H9 (cell line): ENCODE measurements around the gene HHLA2. TPM values are rescaled to one million over a fixed set of nuclear protein-coding genes. Genes with fewer than 3 reads are reported as not detected.
"Not testable (repeated sequence)": the region's sequence is repeated elsewhere in the genome, so short reads cannot be mapped to it uniquely, and the experiment has no call there.

Source experiments
- DNase-seq: peaks from one replicate; pipeline ENCODE4 v3.0.0-alpha.2; 2017
- H2AFZ ChIP-seq: one replicate; pipeline ENCODE4 v1.6.1; 2013; ENCODE audit warnings: mild to moderate bottlenecking, low read length, control low read depth, moderate library complexity
- H2AK5ac ChIP-seq: 2 replicates; pipeline ENCODE4 v1.6.1; 2013; ENCODE audit warnings: low read length, control low read depth, mixed read lengths; ENCODE audit not compliant: insufficient read length
- H2BK120ac ChIP-seq: one replicate; pipeline ENCODE4 v1.6.1; 2013; ENCODE audit warnings: low read depth, mild to moderate bottlenecking, low read length, control low read depth, inconsistent platforms; ENCODE audit not compliant: poor library complexity, severe bottlenecking
- H2BK12ac ChIP-seq: 2 replicates; pipeline ENCODE4 v1.6.1; 2013; ENCODE audit warnings: low read length, control low read depth, mixed read lengths, low read depth; ENCODE audit not compliant: insufficient read length
- H2BK15ac ChIP-seq: 2 replicates; pipeline ENCODE4 v1.6.1; 2013; ENCODE audit warnings: low read depth, low read length, control low read depth
- H2BK20ac ChIP-seq: one replicate; pipeline ENCODE4 v1.6.1; 2013; ENCODE audit warnings: low read depth, mild to moderate bottlenecking, low read length, control low read depth, inconsistent platforms; ENCODE audit not compliant: poor library complexity, severe bottlenecking
- H2BK5ac ChIP-seq: 2 replicates; pipeline ENCODE4 v1.6.1; 2013; ENCODE audit warnings: low read length, control low read depth, mixed read lengths; ENCODE audit not compliant: insufficient read length
- H3K14ac ChIP-seq: 2 replicates; pipeline ENCODE4 v1.6.1; 2013; ENCODE audit warnings: low read length, control low read depth; ENCODE audit not compliant: insufficient read depth
- H3K18ac ChIP-seq: 2 replicates; pipeline ENCODE4 v1.6.1; 2013; ENCODE audit warnings: low read depth, mild to moderate bottlenecking, mixed read lengths, low read length, control low read depth; ENCODE audit not compliant: insufficient read length
- H3K23ac ChIP-seq: 2 replicates; pipeline ENCODE4 v1.6.1; 2013; ENCODE audit warnings: low read length, control low read depth, mixed read lengths, low read depth; ENCODE audit not compliant: insufficient read length
- H3K23me2 ChIP-seq: 2 replicates; pipeline ENCODE4 v1.6.1; 2013; ENCODE audit warnings: low read depth, mild to moderate bottlenecking, mixed read lengths, low read length, control low read depth; ENCODE audit not compliant: insufficient read length, poor library complexity, severe bottlenecking
- H3K27ac ChIP-seq: 2 replicates; pipeline ENCODE4 v1.5.1; 2013; ENCODE audit warnings: low read length, control low read depth, mixed read lengths, low read depth; ENCODE audit not compliant: insufficient read length
- H3K27me3 ChIP-seq: 2 replicates; pipeline ENCODE4 v1.6.1; 2013; ENCODE audit warnings: low read length, control low read depth, inconsistent platforms; ENCODE audit not compliant: insufficient read depth
- H3K4ac ChIP-seq: 2 replicates; pipeline ENCODE4 v1.6.1; 2013; ENCODE audit warnings: low read depth, mild to moderate bottlenecking, control low read depth, inconsistent platforms, low read length, moderate library complexity
- H3K4me1 ChIP-seq: 2 replicates; pipeline ENCODE4 v1.6.1; 2013; ENCODE audit warnings: low read length, control low read depth, inconsistent platforms; ENCODE audit not compliant: insufficient read depth
- H3K4me2 ChIP-seq: 2 replicates; pipeline ENCODE4 v1.6.1; 2013; ENCODE audit warnings: low read length, control low read depth, mixed read lengths; ENCODE audit not compliant: insufficient read length, insufficient read depth
- H3K56ac ChIP-seq: 2 replicates; pipeline ENCODE4 v1.6.1; 2013; ENCODE audit warnings: low read depth, mild to moderate bottlenecking, mixed read lengths, low read length, control low read depth; ENCODE audit not compliant: insufficient read length
- H3K79me1 ChIP-seq: 2 replicates; pipeline ENCODE4 v1.6.1; 2013; ENCODE audit warnings: low read depth, mild to moderate bottlenecking, moderate library complexity, low read length, control low read depth, inconsistent platforms; ENCODE audit not compliant: insufficient read depth, poor library complexity, severe bottlenecking
- H3K79me2 ChIP-seq: 2 replicates; pipeline ENCODE4 v1.6.1; 2013; ENCODE audit warnings: low read length, control low read depth, inconsistent platforms; ENCODE audit not compliant: insufficient read depth
- H3K9ac ChIP-seq: 2 replicates; pipeline ENCODE4 v1.6.1; 2013; ENCODE audit warnings: low read length, control low read depth, mixed read lengths; ENCODE audit not compliant: insufficient read length; ENCODE audit errors: extremely low read depth
- H3K9me3 ChIP-seq: one replicate; pipeline ENCODE4 v1.6.1; 2013; ENCODE audit warnings: low read depth, low read length, inconsistent platforms; ENCODE audit not compliant: control insufficient read depth
- H3T11ph ChIP-seq: one replicate; pipeline ENCODE4 v1.6.1; 2013; ENCODE audit warnings: mild to moderate bottlenecking, low read length, control low read depth, inconsistent platforms
- H4K20me1 ChIP-seq: one replicate; pipeline ENCODE4 v1.6.1; 2013; ENCODE audit not compliant: control insufficient read depth, insufficient read length, insufficient read depth
- H4K5ac ChIP-seq: 2 replicates; pipeline ENCODE4 v1.6.1; 2013; ENCODE audit warnings: low read depth, mild to moderate bottlenecking, mixed read lengths, low read length, control low read depth; ENCODE audit not compliant: insufficient read length
- H4K8ac ChIP-seq: replicated peaks from 2 replicates; pipeline ENCODE4 v1.6.1; 2013; ENCODE audit warnings: low read length, control low read depth, mixed read lengths, low read depth; ENCODE audit not compliant: insufficient read length
- H4K91ac ChIP-seq: 2 replicates; pipeline ENCODE4 v1.6.1; 2013; ENCODE audit warnings: low read depth, mild to moderate bottlenecking, moderate library complexity, mixed read lengths, low read length, control low read depth; ENCODE audit not compliant: insufficient read length
- H3K27ac Mint-ChIP-seq, 3 experiments: 2 replicates in 2 of 3; 3 replicates in 1 of 3; pipeline ENCODE4 v1.8.0; 2020 to 2021; ENCODE audit warnings: mixed read lengths in 3 of 3, mild to moderate bottlenecking in 1 of 3, moderate library complexity in 1 of 3
- H3K27me3 Mint-ChIP-seq: 2 replicates; pipeline ENCODE4 v1.8.0; 2021; ENCODE audit warnings: low read depth, mild to moderate bottlenecking, moderate library complexity, mixed read lengths
- H3K36me3 Mint-ChIP-seq, 3 experiments: 2 replicates in 2 of 3; 3 replicates in 1 of 3; pipeline ENCODE4 v1.8.0; 2020 to 2021; ENCODE audit warnings: low read depth in 3 of 3, mixed read lengths in 3 of 3; ENCODE audit not compliant: insufficient read depth in 1 of 3
- H3K4me1 Mint-ChIP-seq, 2 experiments: 2 replicates each; pipeline ENCODE4 v1.8.0; 2020; ENCODE audit warnings: mixed read lengths in 2 of 2
- H3K4me3 Mint-ChIP-seq, 2 experiments: 2 replicates in 1 of 2; 3 replicates in 1 of 2; pipeline ENCODE4 v1.8.0; 2020 to 2021; ENCODE audit warnings: mild to moderate bottlenecking in 2 of 2, mixed read lengths in 2 of 2, moderate library complexity in 1 of 2
- H3K9me3 Mint-ChIP-seq, 2 experiments: 2 replicates in 1 of 2; 3 replicates in 1 of 2; pipeline ENCODE4 v1.8.0; 2020; ENCODE audit warnings: mild to moderate bottlenecking in 2 of 2, mixed read lengths in 2 of 2, moderate library complexity in 1 of 2
- WGBS: extraction: QIAGEN DNeasy Blood & Tissue Kit; methylation state at CpG from one replicate; pipeline ENCODE4 v1.1.7; 2013; ENCODE audit warnings: missing lambda C conversion rate, low lambda C conversion rate, mixed read lengths; ENCODE audit not compliant: insufficient read length; ENCODE audit errors: extremely low coverage; 5-methylcytosine and 5-hydroxymethylcytosine counted together
- total RNA-seq: library from RNA; stranded (reverse); gene quantifications from 2 replicates; pipeline ENCODE4 v1.2.1, GENCODE V29; 2021
- TF ChIP-seq, protein P1 (sequence below): fragments of 200-600 bp; sonication (generic); conservative IDR thresholded peaks from 3 replicates; pipeline ENCODE4 v1.8.0; 2021; ENCODE audit warnings: antibody characterized with exemption, mild to moderate bottlenecking

The HHLA2 gene
- total RNA-seq, 1 experiment from 2014 or later = not detected

DNA sequence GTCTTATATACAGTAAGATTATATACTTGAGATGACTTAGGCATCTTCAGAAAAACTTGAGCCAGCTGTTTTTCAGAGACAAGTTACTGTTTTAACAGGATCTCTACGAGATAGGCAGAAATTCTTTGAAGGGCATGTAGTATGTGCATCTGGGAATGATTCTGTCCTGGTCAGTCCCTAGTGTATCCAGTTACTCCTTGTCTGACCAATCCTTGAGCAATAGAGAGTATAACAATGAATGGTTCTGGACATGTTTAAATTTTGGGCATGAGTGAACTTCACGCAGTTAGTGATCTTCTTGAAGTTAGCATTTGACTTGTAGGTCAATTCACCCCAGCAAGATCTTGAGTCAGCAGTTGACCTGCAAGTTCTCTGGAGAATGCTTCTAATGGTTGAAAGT lies 24.7 kb upstream of the HHLA2 start:
- no peak overlapping the region for H2AFZ ChIP-seq
- no peak overlapping the region for H2BK20ac ChIP-seq
- H3K4me3 Mint-ChIP-seq = no peak overlapping the region
- H2BK12ac ChIP-seq = no peak overlapping the region
- no peak overlapping the region for H4K91ac ChIP-seq
- no peak overlapping the region for H2AK5ac ChIP-seq
- H3K9me3 Mint-ChIP-seq = peaks cover 11 to 17% of the 10 kb centered on the region in 2 experiments; a peak in 4 of 5 replicates
- H3K4me1 ChIP-seq = no peaks in the 10 kb centered on the region
- no peak overlapping the region for H3K27ac ChIP-seq
- no peaks in the 10 kb centered on the region for H3K79me1 ChIP-seq
- H3K36me3 Mint-ChIP-seq = peaks cover 2 to 10% (median 4%) of the 10 kb centered on the region in 3 experiments; a peak in 4 of 7 replicates
- no peak overlapping the region for H4K8ac ChIP-seq
- TF ChIP-seq, protein P1, sequence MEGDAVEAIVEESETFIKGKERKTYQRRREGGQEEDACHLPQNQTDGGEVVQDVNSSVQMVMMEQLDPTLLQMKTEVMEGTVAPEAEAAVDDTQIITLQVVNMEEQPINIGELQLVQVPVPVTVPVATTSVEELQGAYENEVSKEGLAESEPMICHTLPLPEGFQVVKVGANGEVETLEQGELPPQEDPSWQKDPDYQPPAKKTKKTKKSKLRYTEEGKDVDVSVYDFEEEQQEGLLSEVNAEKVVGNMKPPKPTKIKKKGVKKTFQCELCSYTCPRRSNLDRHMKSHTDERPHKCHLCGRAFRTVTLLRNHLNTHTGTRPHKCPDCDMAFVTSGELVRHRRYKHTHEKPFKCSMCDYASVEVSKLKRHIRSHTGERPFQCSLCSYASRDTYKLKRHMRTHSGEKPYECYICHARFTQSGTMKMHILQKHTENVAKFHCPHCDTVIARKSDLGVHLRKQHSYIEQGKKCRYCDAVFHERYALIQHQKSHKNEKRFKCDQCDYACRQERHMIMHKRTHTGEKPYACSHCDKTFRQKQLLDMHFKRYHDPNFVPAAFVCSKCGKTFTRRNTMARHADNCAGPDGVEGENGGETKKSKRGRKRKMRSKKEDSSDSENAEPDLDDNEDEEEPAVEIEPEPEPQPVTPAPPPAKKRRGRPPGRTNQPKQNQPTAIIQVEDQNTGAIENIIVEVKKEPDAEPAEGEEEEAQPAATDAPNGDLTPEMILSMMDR = no peak
- no peak overlapping the region for H3K56ac ChIP-seq
- H3K14ac ChIP-seq = no peak overlapping the region
- peaks cover 3 to 4% of the 10 kb centered on the region in 2 experiments; a peak in 3 of 4 replicates for H3K4me1 Mint-ChIP-seq
- H3K4me2 ChIP-seq = no peak overlapping the region
- no peaks in the 10 kb centered on the region for H3K79me2 ChIP-seq
- no peak overlapping the region for H3K4ac ChIP-seq
- H3K27me3 ChIP-seq = no peaks in the 10 kb centered on the region
- H4K5ac ChIP-seq = no peak overlapping the region
- H3K18ac ChIP-seq = no peak overlapping the region
- no peak overlapping the region for H3K27ac Mint-ChIP-seq
- no peaks in the 10 kb centered on the region for H3K23me2 ChIP-seq
- no peak for DNase-seq
- H3K23ac ChIP-seq = no peak overlapping the region
- H3K27me3 Mint-ChIP-seq = no peaks in the 10 kb centered on the region
- no peak overlapping the region for H3K9ac ChIP-seq
- no peak overlapping the region for H2BK120ac ChIP-seq
- H4K20me1 ChIP-seq = no peaks in the 10 kb centered on the region
- no peak overlapping the region for H3T11ph ChIP-seq
- WGBS = no CpG with 5 or more reads among the region's 2 CpGs
- H2BK5ac ChIP-seq = no peak overlapping the region
- no peaks in the 10 kb centered on the region for H3K9me3 ChIP-seq
- H2BK15ac ChIP-seq = no peak overlapping the region

DNA sequence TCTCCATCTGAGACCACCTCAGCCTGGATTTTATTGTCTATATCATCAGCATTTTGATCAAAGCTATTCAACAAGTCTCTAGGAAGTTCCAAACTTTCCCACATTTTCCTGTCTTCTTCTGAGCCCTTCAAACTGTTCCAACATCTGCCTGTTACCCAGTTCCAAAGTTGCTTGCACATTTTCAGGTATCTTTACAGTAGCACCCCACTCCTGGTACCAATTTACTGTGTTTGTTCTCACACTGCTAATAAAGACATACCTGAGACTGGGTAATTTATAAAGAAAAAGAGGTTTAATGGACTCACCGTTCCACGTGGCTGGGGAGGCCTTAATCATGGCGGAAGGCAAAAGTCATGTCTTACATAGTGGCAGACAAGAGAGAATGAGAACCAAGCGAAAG lies 17.3 kb upstream of the HHLA2 start:
- not testable (repeated sequence) for H4K5ac ChIP-seq

More for the DNA sequence above, 17.3 kb upstream of the HHLA2 start:
- H3K27ac ChIP-seq, H3K4me3 Mint-ChIP-seq, H3K9ac ChIP-seq, H3K23me2 ChIP-seq, H4K20me1 ChIP-seq, H3K79me2 ChIP-seq, H2AK5ac ChIP-seq, H2BK15ac ChIP-seq, H3K27me3 ChIP-seq, H3K4me1 ChIP-seq, H3K14ac ChIP-seq, H3K56ac ChIP-seq, H2BK20ac ChIP-seq, H3K27ac Mint-ChIP-seq, H4K8ac ChIP-seq, H2AFZ ChIP-seq, H2BK5ac ChIP-seq, H3T11ph ChIP-seq, H2BK12ac ChIP-seq, H3K18ac ChIP-seq, H3K27me3 Mint-ChIP-seq, H4K91ac ChIP-seq, H3K9me3 ChIP-seq, H2BK120ac ChIP-seq, H3K23ac ChIP-seq, H3K4me2 ChIP-seq, DNase-seq, H3K4me1 Mint-ChIP-seq, H3K4ac ChIP-seq, H3K79me1 ChIP-seq: not testable (repeated sequence)
- Mint-ChIP-seq H3K36me3 (peaks cover 11 to 18% (median 11%) of the 10 kb centered on the region in 3 experiments; a peak in 6 of 7 replicates), H3K9me3 (peaks cover 22 to 35% of the 10 kb centered on the region in 2 experiments)
- WGBS = no CpG with 5 or more reads among the region's 4 CpGs
